Measurements from ENCODE around the gene ATF7IP.
A peak's percentile ranks its signal among the peaks of the same experiment; 100 is the strongest.

ATF7IP gene

GRCh38 chr12:14379508-14379907, 14.0 kb downstream of the ATF7IP start:
- H3K4me3 ChIP-seq (ENCODE audit: low read depth in 1 of 2, low read length in 2 of 2): no peak overlapping the region
- no peaks in the 10 kb centered on the region for H3K27me3 ChIP-seq (ENCODE audit: control insufficient read depth in 1 of 2, insufficient read depth in 2 of 2, low read length in 2 of 2)
- peaks cover 12% of the 10 kb centered on the region for H3K9me3 ChIP-seq (ENCODE audit: low read length)
- H3K4me1 ChIP-seq (ENCODE audit: insufficient read depth, low read length): peaks cover 17% of the 10 kb centered on the region
- no peak overlapping the region for H3K27ac ChIP-seq (ENCODE audit: low read depth, low read length)
- no peak overlapping the region for H3K9ac ChIP-seq (ENCODE audit: low read length)
- no peaks in the 10 kb centered on the region for H3K36me3 ChIP-seq (ENCODE audit: insufficient read depth, low read length)

GRCh38 chr12:14384783-14385638, 19.5 kb downstream of the ATF7IP start:
- H3K9me3 ChIP-seq (ENCODE audit: low read length): no peaks in the 10 kb centered on the region
- H3K27me3 ChIP-seq (ENCODE audit: control insufficient read depth in 1 of 2, insufficient read depth in 2 of 2, low read length in 2 of 2): no peaks in the 10 kb centered on the region
- no peaks in the 10 kb centered on the region for H3K36me3 ChIP-seq (ENCODE audit: insufficient read depth, low read length)
- H3K27ac ChIP-seq (ENCODE audit: low read depth, low read length): peak overlapping the region; percentile 19
- H3K9ac ChIP-seq (ENCODE audit: low read length): no peak overlapping the region
- peak overlapping the region; percentile 21 to 54 for H3K4me3 ChIP-seq (ENCODE audit: low read depth in 1 of 2, low read length in 2 of 2)
- peaks cover 24% of the 10 kb centered on the region for H3K4me1 ChIP-seq (ENCODE audit: insufficient read depth, low read length)

- Histone ChIP-seq H3K4me1 (ENCODE audit: insufficient read depth, low read length) (peaks cover 35% of the 10 kb centered on the region), H3K36me3 (ENCODE audit: insufficient read depth, low read length) (no peaks in the 10 kb centered on the region), H3K27ac (ENCODE audit: low read depth, low read length) (no peak overlapping the region), H3K9me3 (ENCODE audit: low read length) (no peaks in the 10 kb centered on the region), H3K4me3 (ENCODE audit: low read depth in 1 of 2, low read length in 2 of 2) (no peak overlapping the region), H3K27me3 (ENCODE audit: control insufficient read depth in 1 of 2, insufficient read depth in 2 of 2, low read length in 2 of 2) (no peaks in the 10 kb centered on the region), H3K9ac (ENCODE audit: low read length) (no peak overlapping the region)
These were observed 21.9 kb downstream of the ATF7IP start for GRCh38 chr12:14387219-14387871.

- Histone ChIP-seq H3K9ac (ENCODE audit: low read length) (no peak overlapping the region), H3K27me3 (ENCODE audit: control insufficient read depth in 1 of 2, insufficient read depth in 2 of 2, low read length in 2 of 2) (no peaks in the 10 kb centered on the region), H3K9me3 (ENCODE audit: low read length) (no peaks in the 10 kb centered on the region), H3K36me3 (ENCODE audit: insufficient read depth, low read length) (no peaks in the 10 kb centered on the region), H3K4me3 (ENCODE audit: low read depth in 1 of 2, low read length in 2 of 2) (no peak overlapping the region), H3K27ac (ENCODE audit: low read depth, low read length) (peak overlapping the region; percentile 9), H3K4me1 (ENCODE audit: insufficient read depth, low read length) (peaks cover 38% of the 10 kb centered on the region)
These were observed 25.0 kb downstream of the ATF7IP start for GRCh38 chr12:14390449-14390848.

- H3K4me1 ChIP-seq (ENCODE audit: insufficient read depth, low read length): peaks cover 38% of the 10 kb centered on the region
These were observed 25.5 kb downstream of the ATF7IP start for GRCh38 chr12:14390870-14391530.

GRCh38 chr12:14393751-14394150, 28.3 kb downstream of the ATF7IP start:
- peaks cover 38% of the 10 kb centered on the region for H3K4me1 ChIP-seq (ENCODE audit: insufficient read depth, low read length)
- peak overlapping the region; percentile 49 for H3K27ac ChIP-seq (ENCODE audit: low read depth, low read length)
- H3K27me3 ChIP-seq (ENCODE audit: control insufficient read depth in 1 of 2, insufficient read depth in 2 of 2, low read length in 2 of 2): no peaks in the 10 kb centered on the region
- H3K9ac ChIP-seq (ENCODE audit: low read length): no peak overlapping the region
- no peaks in the 10 kb centered on the region for H3K36me3 ChIP-seq (ENCODE audit: insufficient read depth, low read length)
- H3K4me3 ChIP-seq (ENCODE audit: low read depth in 1 of 2, low read length in 2 of 2): no peak overlapping the region
- H3K9me3 ChIP-seq (ENCODE audit: low read length): no peaks in the 10 kb centered on the region

More at GRCh38 chr12:14390870-14391530, 25.5 kb downstream of the ATF7IP start:
- no peak overlapping the region for H3K9ac ChIP-seq (ENCODE audit: low read length)
- no peaks in the 10 kb centered on the region for H3K27me3 ChIP-seq (ENCODE audit: control insufficient read depth in 1 of 2, insufficient read depth in 2 of 2, low read length in 2 of 2)
- no peak overlapping the region for H3K27ac ChIP-seq (ENCODE audit: low read depth, low read length)
- H3K4me3 ChIP-seq (ENCODE audit: low read depth in 1 of 2, low read length in 2 of 2): no peak overlapping the region
- no peaks in the 10 kb centered on the region for H3K9me3 ChIP-seq (ENCODE audit: low read length)
- H3K36me3 ChIP-seq (ENCODE audit: insufficient read depth, low read length): no peaks in the 10 kb centered on the region

- Histone ChIP-seq H3K36me3 (ENCODE audit: insufficient read depth, low read length) (no peaks in the 10 kb centered on the region), H3K9me3 (ENCODE audit: low read length) (no peaks in the 10 kb centered on the region), H3K27me3 (ENCODE audit: control insufficient read depth in 1 of 2, insufficient read depth in 2 of 2, low read length in 2 of 2) (no peaks in the 10 kb centered on the region), H3K4me1 (ENCODE audit: insufficient read depth, low read length) (peaks cover 38% of the 10 kb centered on the region), H3K27ac (ENCODE audit: low read depth, low read length) (peak overlapping the region; percentile 49), H3K9ac (ENCODE audit: low read length) (no peak overlapping the region), H3K4me3 (ENCODE audit: low read depth in 1 of 2, low read length in 2 of 2) (peak overlapping the region in 1 of 2 donors; percentile 49)
These were observed 29.0 kb downstream of the ATF7IP start for GRCh38 chr12:14394317-14395073.

GRCh38 chr12:14395074-14395778, 29.7 kb downstream of the ATF7IP start:
- H3K9me3 ChIP-seq (ENCODE audit: low read length): no peaks in the 10 kb centered on the region
- H3K9ac ChIP-seq (ENCODE audit: low read length): no peak overlapping the region
- peak overlapping the region; percentile 17 for H3K27ac ChIP-seq (ENCODE audit: low read depth, low read length)
- no peaks in the 10 kb centered on the region for H3K27me3 ChIP-seq (ENCODE audit: control insufficient read depth in 1 of 2, insufficient read depth in 2 of 2, low read length in 2 of 2)
- no peaks in the 10 kb centered on the region for H3K36me3 ChIP-seq (ENCODE audit: insufficient read depth, low read length)
- peak overlapping the region in 1 of 2 donors; percentile 49 for H3K4me3 ChIP-seq (ENCODE audit: low read depth in 1 of 2, low read length in 2 of 2)
- H3K4me1 ChIP-seq (ENCODE audit: insufficient read depth, low read length): peaks cover 38% of the 10 kb centered on the region

- peaks cover 34% of the 10 kb centered on the region for H3K4me1 ChIP-seq (ENCODE audit: insufficient read depth, low read length)
- H3K36me3 ChIP-seq (ENCODE audit: insufficient read depth, low read length): no peaks in the 10 kb centered on the region
- H3K27me3 ChIP-seq (ENCODE audit: control insufficient read depth in 1 of 2, insufficient read depth in 2 of 2, low read length in 2 of 2): no peaks in the 10 kb centered on the region
- H3K4me3 ChIP-seq (ENCODE audit: low read depth in 1 of 2, low read length in 2 of 2): no peak overlapping the region
- H3K9me3 ChIP-seq (ENCODE audit: low read length): no peaks in the 10 kb centered on the region
- peak overlapping the region; percentile 20 for H3K27ac ChIP-seq (ENCODE audit: low read depth, low read length)
- no peak overlapping the region for H3K9ac ChIP-seq (ENCODE audit: low read length)
These were observed 30.6 kb downstream of the ATF7IP start for GRCh38 chr12:14396071-14396470.

- no peak overlapping the region for H3K4me3 ChIP-seq (ENCODE audit: low read depth in 1 of 2, low read length in 2 of 2)
- peaks cover 19% of the 10 kb centered on the region for H3K4me1 ChIP-seq (ENCODE audit: insufficient read depth, low read length)
- H3K9me3 ChIP-seq (ENCODE audit: low read length): no peaks in the 10 kb centered on the region
- H3K36me3 ChIP-seq (ENCODE audit: insufficient read depth, low read length): no peaks in the 10 kb centered on the region
- no peak overlapping the region for H3K9ac ChIP-seq (ENCODE audit: low read length)
- no peak overlapping the region for H3K27ac ChIP-seq (ENCODE audit: low read depth, low read length)
- H3K27me3 ChIP-seq (ENCODE audit: control insufficient read depth in 1 of 2, insufficient read depth in 2 of 2, low read length in 2 of 2): no peaks in the 10 kb centered on the region
These were observed 34.4 kb downstream of the ATF7IP start for GRCh38 chr12:14399871-14400270.
